ENCODE measurements around the gene LRRC9. TPM values are rescaled to one million over a fixed set of nuclear protein-coding genes. Genes with fewer than 3 reads are reported as not detected.

Gene LRRC9
- not detected in 2 replicates for total RNA-seq

GRCh38 chr14:59919570-59920377, at the start of gene LRRC9:
Gene LRRC9, plus strand, starts transcription at chr14:59920144.

GRCh38 chr14:59870277-59871165, 49.4 kb upstream of the LRRC9 start, which contains the start of gene RTN1:
Gene RTN1, minus strand, starts transcription at chr14:59870776. Its CDS starts 146 bp downstream, at chr14:59870630.

GRCh38 chr14:60091550-60092525, 171.9 kb downstream of the LRRC9 start, which contains the start of gene PCNX4:
Gene PCNX4, plus strand, starts transcription at chr14:60091923. Its CDS starts 15,716 bp downstream, at chr14:60107639.

Other genes with a start within 250 kb of the LRRC9 start
- gene RTN1, start 49.4 kb upstream of the LRRC9 start, total RNA-seq: 0.17 TPM in 1 of 2 replicates, not detected in the other
- 87.2 and 152 TPM in 2 replicates for gene PCNX4, start 171.8 kb downstream of the LRRC9 start, total RNA-seq
- gene DHRS7, start 245.3 kb downstream of the LRRC9 start, total RNA-seq: 102 and 106 TPM in 2 replicates